NCI-H2196 (cell line): ENCODE data around the gene HPRT1.
"Not testable (repeated sequence)": the region's sequence is repeated elsewhere in the genome, so short reads cannot be mapped to it uniquely, and the experiment has no call there.

ENCODE experiments used
- DNase-seq: peaks from one replicate; lab custom pipeline; 2025; ENCODE audit not compliant: unreplicated experiment; lab: John Stamatoyannopoulos, UW

HPRT1 gene, protein sequence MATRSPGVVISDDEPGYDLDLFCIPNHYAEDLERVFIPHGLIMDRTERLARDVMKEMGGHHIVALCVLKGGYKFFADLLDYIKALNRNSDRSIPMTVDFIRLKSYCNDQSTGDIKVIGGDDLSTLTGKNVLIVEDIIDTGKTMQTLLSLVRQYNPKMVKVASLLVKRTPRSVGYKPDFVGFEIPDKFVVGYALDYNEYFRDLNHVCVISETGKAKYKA

DNA sequence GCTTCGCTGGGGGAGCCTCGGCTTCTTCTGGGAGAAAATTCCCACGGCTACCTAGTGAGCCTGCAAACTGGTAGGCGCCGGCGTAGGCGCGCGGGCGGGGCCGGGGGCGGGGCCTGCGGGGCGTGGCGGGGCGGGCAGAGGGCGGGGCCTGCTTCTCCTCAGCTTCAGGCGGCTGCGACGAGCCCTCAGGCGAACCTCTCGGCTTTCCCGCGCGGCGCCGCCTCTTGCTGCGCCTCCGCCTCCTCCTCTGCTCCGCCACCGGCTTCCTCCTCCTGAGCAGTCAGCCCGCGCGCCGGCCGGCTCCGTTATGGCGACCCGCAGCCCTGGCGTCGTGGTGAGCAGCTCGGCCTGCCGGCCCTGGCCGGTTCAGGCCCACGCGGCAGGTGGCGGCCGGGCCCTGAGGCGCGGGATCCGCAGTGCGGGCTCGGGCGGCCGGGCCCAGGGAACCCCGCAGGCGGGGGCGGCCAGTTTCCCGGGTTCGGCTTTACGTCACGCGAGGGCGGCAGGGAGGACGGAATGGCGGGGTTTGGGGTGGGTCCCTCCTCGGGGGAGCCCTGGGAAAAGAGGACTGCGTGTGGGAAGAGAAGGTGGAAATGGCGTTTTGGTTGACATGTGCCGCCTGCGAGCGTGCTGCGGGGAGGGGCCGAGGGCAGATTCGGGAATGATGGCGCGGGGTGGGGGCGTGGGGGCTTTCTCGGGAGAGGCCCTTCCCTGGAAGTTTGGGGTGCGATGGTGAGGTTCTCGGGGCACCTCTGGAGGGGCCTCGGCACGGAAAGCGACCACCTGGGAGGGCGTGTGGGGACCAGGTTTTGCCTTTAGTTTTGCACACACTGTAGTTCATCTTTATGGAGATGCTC is at the start of gene HPRT1:
Gene HPRT1, plus strand, starts transcription at position 161 of the 857 bp plus-strand sequence. Its CDS starts 147 bp downstream, at position 308.
- peak; percentile 65 for DNase-seq

DNA sequence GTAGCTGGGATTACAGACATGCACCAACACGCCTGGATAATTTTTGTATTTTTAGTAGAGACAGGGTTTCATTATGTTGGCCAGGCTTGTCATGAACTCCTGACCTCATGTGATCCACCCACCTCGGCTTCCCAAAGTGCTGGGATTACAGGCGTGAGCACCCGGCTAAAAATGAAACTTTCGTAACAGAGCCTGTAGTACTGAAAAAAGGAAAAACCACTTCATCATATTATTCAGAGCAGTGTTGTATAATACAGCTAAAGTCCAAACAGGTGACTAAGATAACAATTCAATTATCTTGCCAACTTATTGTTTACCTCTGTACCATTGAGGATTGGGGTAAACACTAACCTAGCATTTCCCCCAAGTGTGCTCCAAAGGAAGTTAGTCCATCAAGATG is 43.9 kb upstream of the HPRT1 start:
- no peak for DNase-seq

DNA sequence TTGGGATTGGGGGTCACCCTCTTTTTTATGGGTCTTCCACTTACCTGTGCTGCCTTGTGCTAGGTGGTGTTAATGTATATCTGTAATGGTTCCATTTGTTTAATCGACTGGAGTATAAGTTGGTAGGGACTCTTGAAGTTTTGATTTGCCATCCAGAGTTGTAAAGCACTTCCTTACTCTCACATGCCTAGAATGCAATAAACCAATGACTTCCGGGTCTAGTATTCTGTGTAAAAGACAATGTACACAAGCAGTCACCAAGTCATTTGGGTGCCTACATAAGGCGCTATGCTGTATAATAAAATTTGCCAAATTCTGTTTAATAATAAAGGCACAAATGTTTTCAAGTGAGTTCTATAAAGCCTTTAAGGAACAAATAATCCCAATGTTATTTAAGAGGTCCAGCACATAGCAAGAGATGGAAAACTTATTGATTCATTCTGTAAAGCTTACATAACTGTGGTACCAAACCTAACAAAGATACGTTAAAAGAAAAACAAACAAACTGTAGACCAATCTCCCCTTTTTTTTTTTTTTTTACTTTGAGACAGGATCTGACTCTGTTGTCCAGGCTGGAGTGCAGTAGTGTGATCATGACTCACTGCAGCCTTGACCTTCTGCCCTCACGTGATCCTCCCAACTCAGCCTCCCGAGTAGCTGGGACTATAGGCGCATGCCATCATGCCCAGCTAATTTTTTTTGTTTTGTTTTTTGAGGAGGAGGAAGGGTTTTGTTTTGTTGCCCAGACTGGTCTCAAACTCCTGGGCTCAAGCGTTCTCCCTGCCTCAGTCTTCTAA is 41.5 kb upstream of the HPRT1 start:
- no peak for DNase-seq

DNA sequence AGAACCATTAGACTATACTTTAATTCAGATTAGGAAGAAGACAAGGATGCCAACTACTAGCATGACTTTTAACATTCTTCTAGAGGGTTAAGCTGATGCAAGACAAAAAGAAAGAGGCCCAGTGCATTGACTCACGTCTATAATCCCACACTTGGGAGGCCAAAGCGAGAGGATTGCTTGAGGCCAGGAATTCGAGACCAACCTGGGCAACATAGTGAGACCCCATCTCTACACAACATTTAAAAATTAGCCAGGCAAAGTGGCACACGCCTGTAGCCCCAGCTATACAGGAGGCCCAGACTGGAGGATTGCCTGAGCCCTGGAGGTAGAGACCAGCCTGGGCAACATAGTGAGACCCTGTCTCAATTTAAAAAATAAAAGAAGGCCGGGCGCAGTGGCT is 40.2 kb upstream of the HPRT1 start:
- no peak for DNase-seq

DNA sequence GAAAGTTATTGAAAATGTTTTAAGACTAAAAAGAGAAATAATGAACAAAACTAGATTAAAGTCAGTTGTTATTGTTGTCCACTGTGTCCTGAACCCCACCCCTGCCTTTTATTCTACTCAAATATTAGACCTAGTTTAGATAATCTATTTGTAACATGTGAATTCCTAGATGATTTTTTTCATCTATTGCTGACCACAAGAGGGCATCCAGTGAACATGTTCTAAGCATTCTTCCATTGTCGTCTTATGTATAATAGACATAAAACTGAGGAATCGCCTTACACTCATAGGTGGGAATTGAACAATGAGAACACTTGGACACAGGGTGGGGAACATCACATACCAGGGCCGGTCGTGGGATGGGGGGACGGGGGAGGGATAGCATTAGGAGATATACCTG is 36.4 kb upstream of the HPRT1 start:
- DNase-seq = peak; percentile 4

DNA sequence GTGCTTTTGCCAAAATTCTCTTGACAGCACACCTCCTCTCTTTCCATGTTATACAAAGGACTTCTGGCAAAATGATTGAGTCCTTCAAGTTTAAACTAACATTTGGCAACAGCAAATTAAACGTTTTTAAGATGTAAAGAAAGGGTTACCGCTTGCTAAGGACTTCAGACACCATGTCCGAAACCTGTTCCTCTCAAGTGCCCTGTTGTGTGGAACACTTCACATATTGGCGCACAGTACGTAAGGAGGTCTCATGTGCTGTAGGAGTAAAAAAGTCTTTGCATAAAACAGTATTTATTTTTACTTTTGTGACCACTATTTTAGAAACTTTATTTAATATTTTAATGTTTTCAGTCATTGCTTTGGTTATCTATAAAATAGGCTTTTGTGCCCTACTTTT is 33.7 kb upstream of the HPRT1 start:
- DNase-seq = no peak

DNA sequence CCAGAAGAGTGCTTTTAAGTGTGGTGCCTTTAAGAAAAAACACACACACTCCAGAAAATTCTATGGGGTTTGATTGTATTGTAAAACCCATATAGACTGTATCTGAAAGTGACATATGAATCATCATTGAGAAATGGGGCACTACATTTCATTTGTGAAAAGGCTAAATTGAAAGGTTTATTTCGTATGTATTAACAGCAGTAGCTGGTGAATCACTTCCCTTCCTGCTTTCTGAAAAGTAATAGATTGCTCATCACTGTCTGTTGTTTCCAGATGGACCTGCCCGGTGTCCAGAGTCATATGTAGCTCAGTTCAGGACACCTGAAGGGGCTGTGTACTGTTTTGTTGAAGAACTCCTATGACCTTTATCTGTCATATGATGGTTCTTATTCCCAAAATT is 28.1 kb upstream of the HPRT1 start:
- no peak for DNase-seq

DNA sequence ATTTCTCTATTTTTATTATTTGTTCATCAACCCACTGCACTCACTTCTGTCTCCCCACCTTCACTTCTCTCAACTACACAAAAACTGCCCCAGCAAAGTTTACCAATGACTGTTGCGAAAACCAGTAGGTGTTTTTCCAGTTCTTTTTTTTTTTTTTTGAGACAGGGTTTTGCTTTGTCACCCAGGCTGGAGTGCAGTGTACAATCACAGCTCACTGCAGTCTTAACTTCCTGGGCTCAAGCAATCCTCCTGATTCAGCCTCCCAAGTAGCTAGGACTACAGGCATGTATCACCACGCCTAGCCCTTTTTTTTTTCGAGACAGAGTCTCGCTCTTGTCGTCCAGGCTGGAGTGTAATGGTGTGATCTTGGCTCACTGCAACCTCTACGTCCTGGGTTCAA is 24.1 kb upstream of the HPRT1 start:
- DNase-seq = no peak

DNA sequence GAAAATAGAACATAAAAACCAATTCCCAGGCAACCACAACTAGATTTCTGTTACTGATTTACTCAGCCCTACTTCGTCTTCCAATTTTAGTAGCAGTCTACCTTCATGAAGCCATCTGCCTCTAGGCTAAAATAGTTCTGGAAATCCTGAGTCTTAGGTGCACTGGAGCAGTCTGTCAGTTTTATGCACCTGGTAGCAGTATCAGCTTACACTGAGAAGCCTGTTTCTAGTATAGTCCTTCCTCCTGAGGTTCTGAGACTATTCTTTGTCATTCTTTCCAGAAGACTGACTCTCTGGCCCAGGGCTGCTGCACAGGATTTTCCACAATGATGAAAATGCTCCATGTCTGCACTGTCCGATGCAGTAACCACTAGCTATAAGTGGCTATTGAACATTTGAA is 16.9 kb upstream of the HPRT1 start:
- DNase-seq = no peak

DNA sequence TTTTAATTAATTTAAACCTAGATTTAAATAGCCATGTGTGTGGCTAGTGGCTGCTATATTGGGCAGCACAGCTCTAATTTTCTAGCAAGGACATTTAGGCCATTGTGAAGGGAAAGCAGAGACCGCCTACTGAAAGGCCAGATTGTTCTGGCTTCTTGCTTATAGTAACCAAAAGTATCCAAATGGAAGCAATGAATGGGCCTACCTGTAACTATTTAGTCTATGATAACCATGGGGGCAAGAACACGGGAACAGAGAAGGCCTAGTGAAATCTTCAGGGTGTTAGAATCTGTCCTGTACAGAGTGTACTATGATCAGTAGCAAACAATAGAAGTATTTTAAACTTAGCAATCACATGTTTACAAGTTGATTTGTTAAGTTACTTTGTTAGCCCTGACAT is 16.5 kb upstream of the HPRT1 start:
- DNase-seq = no peak

DNA sequence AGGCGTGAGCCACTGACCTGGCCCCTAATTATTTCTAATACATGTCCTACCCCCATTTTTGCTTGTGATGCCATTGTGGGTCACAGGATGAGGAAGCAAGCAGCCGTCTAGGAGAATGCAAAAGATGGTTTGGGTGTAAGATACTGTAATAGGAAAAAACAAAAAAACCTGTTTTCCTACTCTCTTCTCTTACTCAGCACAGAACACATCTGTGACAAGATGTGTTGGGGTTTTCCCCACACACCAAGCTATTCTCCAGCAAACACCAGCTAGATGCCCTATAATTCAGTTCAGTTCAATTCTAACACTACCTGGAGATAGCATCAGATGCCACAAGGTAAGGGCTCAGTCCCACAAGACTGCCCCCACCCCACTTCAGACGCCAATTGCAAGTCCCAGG is 15.3 kb upstream of the HPRT1 start:
- DNase-seq = no peak

DNA sequence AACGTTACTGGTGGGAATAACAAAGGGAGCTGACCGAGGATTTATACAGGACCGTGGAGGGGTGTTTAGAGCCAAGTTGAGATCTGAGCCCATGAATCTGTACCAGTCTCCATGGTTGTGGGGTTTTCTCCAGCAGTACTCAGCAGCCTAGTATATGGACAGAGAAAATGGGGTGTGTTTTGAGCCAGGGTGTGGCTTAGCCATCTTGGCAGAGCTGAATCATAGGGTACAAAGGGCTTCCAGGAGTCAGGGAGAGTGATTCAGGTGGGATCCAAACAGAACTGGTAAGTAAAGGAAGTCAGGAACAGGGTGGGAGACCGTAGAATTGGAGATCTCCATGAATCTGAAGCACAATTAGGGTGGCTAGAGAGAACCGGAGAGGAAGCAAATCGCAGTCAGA is 7.4 kb upstream of the HPRT1 start:
- no peak for DNase-seq

DNA sequence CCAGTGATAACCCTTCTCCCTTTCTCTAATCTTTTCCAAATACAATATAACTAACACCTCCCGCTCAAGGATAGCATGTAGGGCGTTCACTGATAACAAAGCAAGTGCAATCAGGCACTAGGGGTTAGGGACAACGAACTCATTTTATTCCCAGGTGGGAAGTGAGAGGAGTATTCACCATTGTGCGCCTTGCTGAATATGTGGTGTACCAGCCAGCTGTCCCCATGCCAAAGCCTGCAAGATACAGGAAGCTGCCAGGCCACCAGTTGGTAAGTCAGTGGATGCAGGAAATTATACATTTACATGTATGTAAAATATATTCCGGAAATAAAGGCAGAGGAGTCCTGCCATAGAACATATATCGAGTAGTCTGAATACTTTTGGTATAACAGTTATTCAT is 6.3 kb upstream of the HPRT1 start:
- DNase-seq = no peak

DNA sequence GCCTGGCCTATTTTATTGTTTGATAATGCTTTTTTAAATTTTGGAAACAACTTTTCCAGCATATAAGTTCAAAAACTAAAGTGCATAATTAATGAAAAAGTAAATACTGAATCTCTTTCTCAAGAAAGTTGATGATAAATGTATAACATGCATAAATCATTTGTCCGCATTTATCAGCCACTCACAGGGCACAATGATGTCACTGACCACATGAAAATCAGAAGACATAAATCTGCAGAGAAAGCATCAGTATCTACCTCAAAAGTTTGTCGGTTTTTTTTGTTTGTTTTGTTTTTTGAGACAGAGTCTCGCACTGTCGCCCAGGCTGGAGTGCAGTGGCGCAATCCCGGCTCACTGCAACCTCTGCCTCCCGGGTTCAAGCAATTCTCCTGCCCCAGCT is 5.5 kb upstream of the HPRT1 start:
- no peak for DNase-seq

DNA sequence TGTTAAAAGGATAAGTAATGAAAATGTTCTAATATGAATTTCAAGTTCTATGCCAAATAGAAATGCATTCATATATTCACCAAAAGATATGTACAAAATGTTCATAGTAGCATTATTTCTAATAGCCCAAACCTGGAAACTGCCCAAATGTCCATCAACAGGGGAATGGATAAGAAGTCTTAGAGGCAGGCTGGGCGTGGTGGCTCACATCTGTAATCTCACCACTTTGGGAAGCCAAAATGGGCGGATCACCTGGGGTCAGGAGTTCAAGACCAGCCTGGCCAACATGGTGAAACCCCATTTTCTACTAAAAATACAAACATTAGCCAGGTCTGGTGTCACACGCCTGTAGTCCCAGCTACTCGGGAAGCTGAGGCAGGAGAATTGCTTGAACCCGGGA is 2.3 kb upstream of the HPRT1 start:
- no peak for DNase-seq

DNA sequence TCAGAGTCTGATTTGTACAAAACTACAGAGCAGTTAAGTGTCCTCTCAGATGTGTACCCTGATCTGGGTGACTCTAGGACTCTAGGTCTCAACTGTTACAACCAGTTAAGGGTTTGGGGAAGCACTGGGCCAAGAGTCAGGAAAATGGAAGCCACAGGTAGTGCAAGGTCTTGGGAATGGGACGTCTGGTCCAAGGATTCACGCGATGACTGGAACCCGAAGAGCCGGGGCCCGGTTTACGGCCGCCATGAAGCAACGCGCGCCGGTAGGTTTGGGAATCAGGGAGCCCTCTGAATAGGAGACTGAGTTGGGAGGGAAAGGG is 321 bp upstream of the HPRT1 start:
- DNase-seq = no peak

DNA sequence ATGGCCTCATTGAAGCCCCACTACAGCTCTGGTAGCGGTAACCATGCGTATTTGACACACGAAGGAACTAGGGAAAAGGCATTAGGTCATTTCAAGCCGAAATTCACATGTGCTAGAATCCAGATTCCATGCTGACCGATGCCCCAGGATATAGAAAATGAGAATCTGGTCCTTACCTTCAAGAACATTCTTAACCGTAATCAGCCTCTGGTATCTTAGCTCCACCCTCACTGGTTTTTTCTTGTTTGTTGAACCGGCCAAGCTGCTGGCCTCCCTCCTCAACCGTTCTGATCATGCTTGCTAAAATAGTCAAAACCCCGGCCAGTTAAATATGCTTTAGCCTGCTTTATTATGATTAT is 876 bp downstream of the HPRT1 start:
- no peak for DNase-seq

DNA sequence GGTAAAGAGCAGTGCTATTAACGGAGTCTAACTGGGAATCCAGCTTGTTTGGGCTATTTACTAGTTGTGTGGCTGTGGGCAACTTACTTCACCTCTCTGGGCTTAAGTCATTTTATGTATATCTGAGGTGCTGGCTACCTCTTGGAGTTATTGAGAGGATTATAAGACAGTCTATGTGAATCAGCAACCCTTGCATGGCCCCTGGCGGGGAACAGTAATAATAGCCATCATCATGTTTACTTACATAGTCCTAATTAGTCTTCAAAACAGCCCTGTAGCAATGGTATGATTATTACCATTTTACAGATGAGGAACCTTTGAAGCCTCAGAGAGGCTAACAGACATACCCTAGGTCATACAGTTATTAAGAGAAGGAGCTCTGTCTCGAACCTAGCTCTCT is 1.5 kb downstream of the HPRT1 start:
- DNase-seq = no peak

DNA sequence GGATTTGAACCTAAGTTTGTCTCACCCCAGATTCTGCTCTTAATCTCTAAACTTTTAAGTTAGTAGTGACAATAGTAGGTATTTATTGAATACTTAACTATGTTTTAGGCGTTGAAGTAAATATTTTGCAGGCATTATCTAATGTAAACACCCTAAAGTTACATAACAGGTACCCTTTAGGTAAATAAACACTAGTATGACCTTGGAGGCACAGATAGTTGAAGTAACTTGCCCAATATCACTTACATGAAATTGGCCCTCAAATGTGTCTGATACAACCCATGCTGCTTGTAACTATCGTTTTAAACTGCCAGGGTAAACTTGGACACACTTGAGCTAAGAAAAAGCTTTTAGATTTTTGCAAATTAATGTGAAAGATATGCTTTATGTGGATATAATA is 3.0 kb downstream of the HPRT1 start:
- no peak for DNase-seq

DNA sequence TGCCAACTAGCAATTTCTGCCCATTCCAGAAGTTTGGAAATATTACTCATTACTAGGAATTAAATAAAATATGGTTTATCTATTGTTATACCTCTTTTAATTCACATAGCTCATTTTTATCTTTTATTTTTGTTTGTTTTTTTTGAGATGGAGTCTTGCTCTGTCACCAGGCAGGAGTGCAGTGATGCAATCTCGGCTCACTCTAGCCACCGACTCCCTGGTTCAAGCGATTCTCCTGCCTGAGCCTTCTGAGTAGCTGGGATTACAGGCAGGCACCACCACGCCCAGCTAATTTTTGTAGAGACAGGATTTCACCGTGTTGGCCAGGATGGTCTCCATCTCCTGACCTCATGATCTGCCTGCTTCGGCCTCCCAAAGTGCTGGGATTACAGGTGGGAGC is 4.5 kb downstream of the HPRT1 start:
- not testable (repeated sequence) for DNase-seq

DNA sequence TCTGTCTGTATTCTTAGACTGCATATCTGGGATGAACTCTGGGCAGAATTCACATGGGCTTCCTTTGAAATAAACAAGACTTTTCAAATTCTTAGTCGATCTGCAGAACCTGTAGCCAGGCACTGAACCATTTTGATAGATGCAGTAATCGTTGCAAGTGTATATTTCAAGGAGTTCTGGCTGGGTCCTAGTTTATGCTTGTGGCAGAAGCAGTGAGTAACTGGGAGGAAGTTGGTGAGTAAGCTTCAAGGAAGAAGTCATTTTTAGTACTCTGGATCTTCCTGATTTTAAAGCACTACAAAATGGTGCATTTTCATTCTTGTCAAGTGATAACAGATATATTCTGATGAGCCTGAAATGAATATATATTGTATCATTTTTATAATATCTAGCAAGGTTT is 9.5 kb downstream of the HPRT1 start:
- no peak for DNase-seq

DNA sequence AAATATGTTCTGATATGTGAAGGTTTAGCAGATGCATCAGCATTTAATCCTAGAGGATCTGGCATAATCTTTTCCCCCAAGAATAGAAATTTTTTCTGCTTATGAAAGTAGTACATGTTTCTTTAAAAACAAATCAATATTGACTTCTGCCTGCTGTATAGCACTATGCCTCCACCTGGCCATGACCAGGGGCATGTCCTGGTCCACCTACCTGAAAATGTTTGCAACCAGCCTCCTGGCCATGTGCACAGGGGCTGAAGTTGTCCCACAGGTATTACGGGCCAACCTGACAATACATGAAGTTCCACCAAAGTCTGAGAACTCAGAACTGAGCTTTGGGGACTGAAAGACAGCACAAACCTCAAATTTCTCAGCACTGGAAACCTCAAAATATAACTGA is 10.0 kb downstream of the HPRT1 start:
- DNase-seq = no peak
